H9 (cell line): Measurements from ENCODE around the gene OSBPL10. TPM values are rescaled to one million over a fixed set of nuclear protein-coding genes. Genes with fewer than 3 reads are reported as not detected.
A peak's percentile ranks its signal among the peaks of the same experiment; 100 is the strongest.

Source experiments
- DNase-seq: peaks from one replicate; pipeline ENCODE4 v3.0.0-alpha.2; 2017
- H2AFZ ChIP-seq: one replicate; pipeline ENCODE4 v1.6.1; 2013; ENCODE audit warnings: mild to moderate bottlenecking, low read length, control low read depth, moderate library complexity
- H2AK5ac ChIP-seq: 2 replicates; pipeline ENCODE4 v1.6.1; 2013; ENCODE audit warnings: low read length, control low read depth, mixed read lengths; ENCODE audit not compliant: insufficient read length
- H2BK120ac ChIP-seq: one replicate; pipeline ENCODE4 v1.6.1; 2013; ENCODE audit warnings: low read depth, mild to moderate bottlenecking, low read length, control low read depth, inconsistent platforms; ENCODE audit not compliant: poor library complexity, severe bottlenecking
- H2BK12ac ChIP-seq: 2 replicates; pipeline ENCODE4 v1.6.1; 2013; ENCODE audit warnings: low read length, control low read depth, mixed read lengths, low read depth; ENCODE audit not compliant: insufficient read length
- H2BK15ac ChIP-seq: 2 replicates; pipeline ENCODE4 v1.6.1; 2013; ENCODE audit warnings: low read depth, low read length, control low read depth
- H2BK20ac ChIP-seq: one replicate; pipeline ENCODE4 v1.6.1; 2013; ENCODE audit warnings: low read depth, mild to moderate bottlenecking, low read length, control low read depth, inconsistent platforms; ENCODE audit not compliant: poor library complexity, severe bottlenecking
- H2BK5ac ChIP-seq: 2 replicates; pipeline ENCODE4 v1.6.1; 2013; ENCODE audit warnings: low read length, control low read depth, mixed read lengths; ENCODE audit not compliant: insufficient read length
- H3K14ac ChIP-seq: 2 replicates; pipeline ENCODE4 v1.6.1; 2013; ENCODE audit warnings: low read length, control low read depth; ENCODE audit not compliant: insufficient read depth
- H3K18ac ChIP-seq: 2 replicates; pipeline ENCODE4 v1.6.1; 2013; ENCODE audit warnings: low read depth, mild to moderate bottlenecking, mixed read lengths, low read length, control low read depth; ENCODE audit not compliant: insufficient read length
- H3K23ac ChIP-seq: 2 replicates; pipeline ENCODE4 v1.6.1; 2013; ENCODE audit warnings: low read length, control low read depth, mixed read lengths, low read depth; ENCODE audit not compliant: insufficient read length
- H3K23me2 ChIP-seq: 2 replicates; pipeline ENCODE4 v1.6.1; 2013; ENCODE audit warnings: low read depth, mild to moderate bottlenecking, mixed read lengths, low read length, control low read depth; ENCODE audit not compliant: insufficient read length, poor library complexity, severe bottlenecking
- H3K27ac ChIP-seq: 2 replicates; pipeline ENCODE4 v1.5.1; 2013; ENCODE audit warnings: low read length, control low read depth, mixed read lengths, low read depth; ENCODE audit not compliant: insufficient read length
- H3K27me3 ChIP-seq: 2 replicates; pipeline ENCODE4 v1.6.1; 2013; ENCODE audit warnings: low read length, control low read depth, inconsistent platforms; ENCODE audit not compliant: insufficient read depth
- H3K4ac ChIP-seq: 2 replicates; pipeline ENCODE4 v1.6.1; 2013; ENCODE audit warnings: low read depth, mild to moderate bottlenecking, control low read depth, inconsistent platforms, low read length, moderate library complexity
- H3K4me1 ChIP-seq: 2 replicates; pipeline ENCODE4 v1.6.1; 2013; ENCODE audit warnings: low read length, control low read depth, inconsistent platforms; ENCODE audit not compliant: insufficient read depth
- H3K4me2 ChIP-seq: 2 replicates; pipeline ENCODE4 v1.6.1; 2013; ENCODE audit warnings: low read length, control low read depth, mixed read lengths; ENCODE audit not compliant: insufficient read length, insufficient read depth
- H3K56ac ChIP-seq: 2 replicates; pipeline ENCODE4 v1.6.1; 2013; ENCODE audit warnings: low read depth, mild to moderate bottlenecking, mixed read lengths, low read length, control low read depth; ENCODE audit not compliant: insufficient read length
- H3K79me1 ChIP-seq: 2 replicates; pipeline ENCODE4 v1.6.1; 2013; ENCODE audit warnings: low read depth, mild to moderate bottlenecking, moderate library complexity, low read length, control low read depth, inconsistent platforms; ENCODE audit not compliant: insufficient read depth, poor library complexity, severe bottlenecking
- H3K79me2 ChIP-seq: 2 replicates; pipeline ENCODE4 v1.6.1; 2013; ENCODE audit warnings: low read length, control low read depth, inconsistent platforms; ENCODE audit not compliant: insufficient read depth
- H3K9ac ChIP-seq: 2 replicates; pipeline ENCODE4 v1.6.1; 2013; ENCODE audit warnings: low read length, control low read depth, mixed read lengths; ENCODE audit not compliant: insufficient read length; ENCODE audit errors: extremely low read depth
- H3K9me3 ChIP-seq: one replicate; pipeline ENCODE4 v1.6.1; 2013; ENCODE audit warnings: low read depth, low read length, inconsistent platforms; ENCODE audit not compliant: control insufficient read depth
- H3T11ph ChIP-seq: one replicate; pipeline ENCODE4 v1.6.1; 2013; ENCODE audit warnings: mild to moderate bottlenecking, low read length, control low read depth, inconsistent platforms
- H4K20me1 ChIP-seq: one replicate; pipeline ENCODE4 v1.6.1; 2013; ENCODE audit not compliant: control insufficient read depth, insufficient read length, insufficient read depth
- H4K5ac ChIP-seq: 2 replicates; pipeline ENCODE4 v1.6.1; 2013; ENCODE audit warnings: low read depth, mild to moderate bottlenecking, mixed read lengths, low read length, control low read depth; ENCODE audit not compliant: insufficient read length
- H4K8ac ChIP-seq: replicated peaks from 2 replicates; pipeline ENCODE4 v1.6.1; 2013; ENCODE audit warnings: low read length, control low read depth, mixed read lengths, low read depth; ENCODE audit not compliant: insufficient read length
- H4K91ac ChIP-seq: 2 replicates; pipeline ENCODE4 v1.6.1; 2013; ENCODE audit warnings: low read depth, mild to moderate bottlenecking, moderate library complexity, mixed read lengths, low read length, control low read depth; ENCODE audit not compliant: insufficient read length
- H3K27ac Mint-ChIP-seq, 3 experiments: 2 replicates in 2 of 3; 3 replicates in 1 of 3; pipeline ENCODE4 v1.8.0; 2020 to 2021; ENCODE audit warnings: mixed read lengths in 3 of 3, mild to moderate bottlenecking in 1 of 3, moderate library complexity in 1 of 3
- H3K27me3 Mint-ChIP-seq: 2 replicates; pipeline ENCODE4 v1.8.0; 2021; ENCODE audit warnings: low read depth, mild to moderate bottlenecking, moderate library complexity, mixed read lengths
- H3K36me3 Mint-ChIP-seq, 3 experiments: 2 replicates in 2 of 3; 3 replicates in 1 of 3; pipeline ENCODE4 v1.8.0; 2020 to 2021; ENCODE audit warnings: low read depth in 3 of 3, mixed read lengths in 3 of 3; ENCODE audit not compliant: insufficient read depth in 1 of 3
- H3K4me1 Mint-ChIP-seq, 2 experiments: 2 replicates each; pipeline ENCODE4 v1.8.0; 2020; ENCODE audit warnings: mixed read lengths in 2 of 2
- H3K4me3 Mint-ChIP-seq, 2 experiments: 2 replicates in 1 of 2; 3 replicates in 1 of 2; pipeline ENCODE4 v1.8.0; 2020 to 2021; ENCODE audit warnings: mild to moderate bottlenecking in 2 of 2, mixed read lengths in 2 of 2, moderate library complexity in 1 of 2
- H3K9me3 Mint-ChIP-seq, 2 experiments: 2 replicates in 1 of 2; 3 replicates in 1 of 2; pipeline ENCODE4 v1.8.0; 2020; ENCODE audit warnings: mild to moderate bottlenecking in 2 of 2, mixed read lengths in 2 of 2, moderate library complexity in 1 of 2
- WGBS: extraction: QIAGEN DNeasy Blood & Tissue Kit; methylation state at CpG from one replicate; pipeline ENCODE4 v1.1.7; 2013; ENCODE audit warnings: missing lambda C conversion rate, low lambda C conversion rate, mixed read lengths; ENCODE audit not compliant: insufficient read length; ENCODE audit errors: extremely low coverage; 5-methylcytosine and 5-hydroxymethylcytosine counted together
- total RNA-seq: library from RNA; stranded (reverse); gene quantifications from 2 replicates; pipeline ENCODE4 v1.2.1, GENCODE V29; 2021
- TF ChIP-seq, protein P1 (sequence below): fragments of 200-600 bp; sonication (generic); conservative IDR thresholded peaks from 3 replicates; pipeline ENCODE4 v1.8.0; 2021; ENCODE audit warnings: antibody characterized with exemption, mild to moderate bottlenecking

The OSBPL10 gene
- total RNA-seq, 1 experiment from 2014 or later: 42.7 TPM

DNA sequence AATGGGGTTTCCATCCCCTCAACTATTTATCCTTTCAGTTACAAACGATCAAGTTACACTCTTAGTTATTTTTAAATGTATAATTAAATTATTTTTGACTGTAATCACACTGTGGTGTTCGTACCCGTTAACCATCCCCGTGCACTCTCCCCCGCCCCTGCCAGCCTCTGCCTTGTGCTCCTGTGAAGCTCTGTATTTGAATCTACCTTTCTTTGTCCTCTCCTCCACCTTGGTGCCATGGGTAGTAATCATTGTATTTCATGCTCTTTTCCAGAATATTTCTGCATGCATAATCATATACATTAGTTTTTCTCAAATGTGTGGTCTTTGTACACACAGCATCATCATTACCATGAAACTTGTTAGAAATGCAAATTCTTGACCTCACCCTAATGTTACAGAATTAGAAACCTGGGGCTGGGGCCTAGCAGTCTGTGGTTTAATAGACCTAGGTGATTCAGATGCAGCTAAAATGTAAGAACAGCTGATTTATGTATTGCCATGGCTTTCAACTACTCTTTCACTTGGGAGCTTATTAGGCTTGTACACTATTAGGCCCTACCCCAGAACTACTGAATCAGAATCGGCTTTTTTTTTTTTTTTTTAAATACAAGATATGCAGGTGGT, 356.9 kb downstream of the OSBPL10 start:
- Histone ChIP-seq H3K18ac (no peak overlapping the region), H2AK5ac (no peak overlapping the region), H3T11ph (no peak overlapping the region), H3K4me1 (no peaks in the 10 kb centered on the region), H4K8ac (no peak overlapping the region), H3K27ac (no peak overlapping the region), H3K79me2 (no peaks in the 10 kb centered on the region), H2BK20ac (no peak overlapping the region), H2BK120ac (no peak overlapping the region), H3K9me3 (no peaks in the 10 kb centered on the region), H3K4me2 (no peak overlapping the region), H4K5ac (no peak overlapping the region), H2BK12ac (no peak overlapping the region), H2AFZ (no peak overlapping the region), H3K9ac (no peak overlapping the region), H4K91ac (no peak overlapping the region), H4K20me1 (no peaks in the 10 kb centered on the region), H3K4ac (no peak overlapping the region), H3K79me1 (no peaks in the 10 kb centered on the region), H3K23ac (no peak overlapping the region), H2BK15ac (no peak overlapping the region), H2BK5ac (no peak overlapping the region), H3K56ac (no peak overlapping the region), H3K14ac (no peak overlapping the region), H3K27me3 (no peaks in the 10 kb centered on the region), H3K23me2 (no peaks in the 10 kb centered on the region)
- Mint-ChIP-seq H3K36me3 (peaks cover 2 to 30% (median 30%) of the 10 kb centered on the region in 3 experiments; a peak in 6 of 7 replicates), H3K27me3 (no peaks in the 10 kb centered on the region), H3K9me3 (no peaks in the 10 kb centered on the region; a peak in 1 of 5 replicates), H3K4me3 (no peak overlapping the region), H3K27ac (peak overlapping the region in 1 of 3 experiments; percentile 76; a peak in 1 of 7 replicates), H3K4me1 (peaks cover 32 to 38% of the 10 kb centered on the region in 2 experiments)
- TF ChIP-seq, protein P1, sequence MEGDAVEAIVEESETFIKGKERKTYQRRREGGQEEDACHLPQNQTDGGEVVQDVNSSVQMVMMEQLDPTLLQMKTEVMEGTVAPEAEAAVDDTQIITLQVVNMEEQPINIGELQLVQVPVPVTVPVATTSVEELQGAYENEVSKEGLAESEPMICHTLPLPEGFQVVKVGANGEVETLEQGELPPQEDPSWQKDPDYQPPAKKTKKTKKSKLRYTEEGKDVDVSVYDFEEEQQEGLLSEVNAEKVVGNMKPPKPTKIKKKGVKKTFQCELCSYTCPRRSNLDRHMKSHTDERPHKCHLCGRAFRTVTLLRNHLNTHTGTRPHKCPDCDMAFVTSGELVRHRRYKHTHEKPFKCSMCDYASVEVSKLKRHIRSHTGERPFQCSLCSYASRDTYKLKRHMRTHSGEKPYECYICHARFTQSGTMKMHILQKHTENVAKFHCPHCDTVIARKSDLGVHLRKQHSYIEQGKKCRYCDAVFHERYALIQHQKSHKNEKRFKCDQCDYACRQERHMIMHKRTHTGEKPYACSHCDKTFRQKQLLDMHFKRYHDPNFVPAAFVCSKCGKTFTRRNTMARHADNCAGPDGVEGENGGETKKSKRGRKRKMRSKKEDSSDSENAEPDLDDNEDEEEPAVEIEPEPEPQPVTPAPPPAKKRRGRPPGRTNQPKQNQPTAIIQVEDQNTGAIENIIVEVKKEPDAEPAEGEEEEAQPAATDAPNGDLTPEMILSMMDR: no peak
- no CpG with 5 or more reads among the region's 6 CpGs for WGBS
- no peak for DNase-seq
